ENCODE measurements around the gene UBTF.

Gene UBTF

GRCh38 chr17:44257815-44258760, 38.6 kb upstream of the UBTF start:
- Histone ChIP-seq H3F3A (ENCODE audit: insufficient read depth, low read length) (no peaks in the 10 kb centered on the region), H3K9me2 (replicated peaks; ENCODE audit: insufficient read depth, low read length) (no peaks in the 10 kb centered on the region), H3K4me1 (ENCODE audit: low read length) (no peaks in the 10 kb centered on the region), H3K9ac (ENCODE audit: low read length) (no peak overlapping the region), H3K9me3 (replicated peaks; ENCODE audit: insufficient read depth, low read length) (no peaks in the 10 kb centered on the region), H3K27me3 (replicated peaks; ENCODE audit: insufficient read depth, low read length) (peaks cover 23% of the 10 kb centered on the region), H2AFZ (ENCODE audit: low read length) (no peak overlapping the region), H3K27ac (ENCODE audit: low read length) (no peak overlapping the region), H4K20me1 (ENCODE audit: insufficient read depth, low read length) (no peaks in the 10 kb centered on the region), H3K4me3 (ENCODE audit: low read length) (no peak overlapping the region), H3K4me2 (ENCODE audit: low read depth, low read length) (no peak overlapping the region), H3K79me2 (ENCODE audit: low read length) (no peaks in the 10 kb centered on the region), H3K36me3 (replicated peaks; ENCODE audit: insufficient read depth, low read length) (no peaks in the 10 kb centered on the region)
- DNase-seq = no peak
- TF ChIP-seq EZH2phosphoT487 (IDR thresholded peaks at IDR 0.05; ENCODE audit: low read length) (no peak), EZH2 (optimal IDR thresholded peaks at IDR 0.05; ENCODE audit: low read depth, low read length) (no peak)
- TF ChIP-seq, protein P1, sequence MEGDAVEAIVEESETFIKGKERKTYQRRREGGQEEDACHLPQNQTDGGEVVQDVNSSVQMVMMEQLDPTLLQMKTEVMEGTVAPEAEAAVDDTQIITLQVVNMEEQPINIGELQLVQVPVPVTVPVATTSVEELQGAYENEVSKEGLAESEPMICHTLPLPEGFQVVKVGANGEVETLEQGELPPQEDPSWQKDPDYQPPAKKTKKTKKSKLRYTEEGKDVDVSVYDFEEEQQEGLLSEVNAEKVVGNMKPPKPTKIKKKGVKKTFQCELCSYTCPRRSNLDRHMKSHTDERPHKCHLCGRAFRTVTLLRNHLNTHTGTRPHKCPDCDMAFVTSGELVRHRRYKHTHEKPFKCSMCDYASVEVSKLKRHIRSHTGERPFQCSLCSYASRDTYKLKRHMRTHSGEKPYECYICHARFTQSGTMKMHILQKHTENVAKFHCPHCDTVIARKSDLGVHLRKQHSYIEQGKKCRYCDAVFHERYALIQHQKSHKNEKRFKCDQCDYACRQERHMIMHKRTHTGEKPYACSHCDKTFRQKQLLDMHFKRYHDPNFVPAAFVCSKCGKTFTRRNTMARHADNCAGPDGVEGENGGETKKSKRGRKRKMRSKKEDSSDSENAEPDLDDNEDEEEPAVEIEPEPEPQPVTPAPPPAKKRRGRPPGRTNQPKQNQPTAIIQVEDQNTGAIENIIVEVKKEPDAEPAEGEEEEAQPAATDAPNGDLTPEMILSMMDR (IDR thresholded peaks at IDR 0.05; ENCODE audit: low read length) = no peak

DNA sequence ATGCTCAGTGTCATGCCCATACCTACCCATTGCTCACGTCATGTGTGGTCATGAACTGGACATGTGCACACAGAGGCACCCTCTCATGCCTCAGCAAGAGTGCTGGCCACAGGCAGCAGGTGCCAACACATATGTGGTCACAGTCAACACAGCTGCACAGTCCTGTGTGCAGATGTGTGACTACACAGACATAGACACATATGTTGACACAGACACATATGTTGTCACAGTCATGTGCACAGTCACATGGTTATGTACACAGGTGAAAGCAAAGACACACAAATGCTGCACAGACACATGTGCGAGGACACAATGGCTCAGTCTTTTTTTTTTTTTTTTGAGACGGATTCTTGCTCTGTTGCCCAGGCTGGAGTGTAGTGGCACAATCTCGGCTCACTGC, 37.2 kb upstream of the UBTF start:
- Histone ChIP-seq H3K4me2 (ENCODE audit: low read depth, low read length) (no peak overlapping the region), H3K27me3 (replicated peaks; ENCODE audit: insufficient read depth, low read length) (peaks cover 23% of the 10 kb centered on the region), H2AFZ (ENCODE audit: low read length) (no peak overlapping the region), H3K79me2 (ENCODE audit: low read length) (no peaks in the 10 kb centered on the region), H3K27ac (ENCODE audit: low read length) (no peak overlapping the region), H3K36me3 (replicated peaks; ENCODE audit: insufficient read depth, low read length) (no peaks in the 10 kb centered on the region), H3K9me2 (replicated peaks; ENCODE audit: insufficient read depth, low read length) (no peaks in the 10 kb centered on the region), H3F3A (ENCODE audit: insufficient read depth, low read length) (no peaks in the 10 kb centered on the region), H3K4me3 (ENCODE audit: low read length) (no peak overlapping the region), H3K9ac (ENCODE audit: low read length) (no peak overlapping the region), H3K4me1 (ENCODE audit: low read length) (no peaks in the 10 kb centered on the region), H4K20me1 (ENCODE audit: insufficient read depth, low read length) (no peaks in the 10 kb centered on the region), H3K9me3 (replicated peaks; ENCODE audit: insufficient read depth, low read length) (no peaks in the 10 kb centered on the region)
- TF ChIP-seq, protein P1 (IDR thresholded peaks at IDR 0.05; ENCODE audit: low read length) = no peak
- TF ChIP-seq EZH2 (optimal IDR thresholded peaks at IDR 0.05; ENCODE audit: low read depth, low read length) (no peak), EZH2phosphoT487 (IDR thresholded peaks at IDR 0.05; ENCODE audit: low read length) (no peak)
- DNase-seq = no peak

DNA sequence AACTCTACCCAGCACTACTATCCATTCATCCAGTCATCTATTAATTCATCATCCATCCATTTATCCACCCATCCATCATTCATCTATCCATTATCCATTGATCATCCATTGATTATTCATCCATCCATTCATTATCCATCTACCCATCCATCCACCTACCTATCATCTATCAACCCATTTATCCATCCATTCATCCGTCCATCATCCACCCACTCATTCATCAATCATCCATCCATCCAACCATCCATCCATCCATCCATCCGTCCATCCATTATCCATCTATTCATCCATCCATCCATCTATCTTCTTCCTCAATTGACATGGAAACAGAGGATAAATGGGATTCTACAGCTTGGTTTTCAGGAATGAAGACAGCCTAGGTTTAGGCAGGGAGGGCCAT, 36.4 kb upstream of the UBTF start:
- DNase-seq = no peak
- peaks cover 23% of the 10 kb centered on the region for H3K27me3 ChIP-seq (replicated peaks; ENCODE audit: insufficient read depth, low read length)
- H3F3A ChIP-seq (ENCODE audit: insufficient read depth, low read length) = no peaks in the 10 kb centered on the region
- H3K9me2 ChIP-seq (replicated peaks; ENCODE audit: insufficient read depth, low read length) = no peaks in the 10 kb centered on the region
- no peak overlapping the region for H2AFZ ChIP-seq (ENCODE audit: low read length)
- H3K4me2 ChIP-seq (ENCODE audit: low read depth, low read length) = no peak overlapping the region
- H3K27ac ChIP-seq (ENCODE audit: low read length) = no peak overlapping the region
- no peak for TF ChIP-seq EZH2phosphoT487 (IDR thresholded peaks at IDR 0.05; ENCODE audit: low read length)
- TF ChIP-seq, protein P1 (IDR thresholded peaks at IDR 0.05; ENCODE audit: low read length) = no peak
- no peak for TF ChIP-seq EZH2 (optimal IDR thresholded peaks at IDR 0.05; ENCODE audit: low read depth, low read length)
- no peaks in the 10 kb centered on the region for H4K20me1 ChIP-seq (ENCODE audit: insufficient read depth, low read length)
- H3K9me3 ChIP-seq (replicated peaks; ENCODE audit: insufficient read depth, low read length) = no peaks in the 10 kb centered on the region
- no peaks in the 10 kb centered on the region for H3K36me3 ChIP-seq (replicated peaks; ENCODE audit: insufficient read depth, low read length)
- no peaks in the 10 kb centered on the region for H3K4me1 ChIP-seq (ENCODE audit: low read length)
- H3K9ac ChIP-seq (ENCODE audit: low read length) = no peak overlapping the region
- no peak overlapping the region for H3K4me3 ChIP-seq (ENCODE audit: low read length)
- H3K79me2 ChIP-seq (ENCODE audit: low read length) = no peaks in the 10 kb centered on the region

All from MM.1S (cell line).